Occipital lobe (tissue), 2 donors: ENCODE results near the gene MNAT1. TPM values are rescaled to one million over a fixed set of nuclear protein-coding genes. Genes with fewer than 3 reads are reported as not detected.
"Not testable (repeated sequence)": the region's sequence is repeated elsewhere in the genome, so short reads cannot be mapped to it uniquely, and the experiment has no call there.

ENCODE experiments used
- DNase-seq: peaks from one replicate; lab custom pipeline; 2025; lab: John Stamatoyannopoulos, UW
- total RNA-seq: library from RNA; depleted of rRNA; stranded (reverse); fragments of >200 nt; gene quantifications from one replicate; pipeline ENCODE4 v1.2.3, GENCODE V29; 2014

The MNAT1 gene
- total RNA-seq, 1 donor from 2014 or later = 91.9 TPM

- no peak for DNase-seq
Measured at GRCh38 chr14:60882219-60882618, 147.7 kb downstream of the MNAT1 start.

GRCh38 chr14:60884134-60884533 lies 149.6 kb downstream of the MNAT1 start:
- DNase-seq = no peak

- not testable (repeated sequence) for DNase-seq
Measured at GRCh38 chr14:60890636-60891035, 156.1 kb downstream of the MNAT1 start.

GRCh38 chr14:60893911-60894310 lies 159.3 kb downstream of the MNAT1 start:
- no peak for DNase-seq

GRCh38 chr14:60904381-60904780 lies 169.8 kb downstream of the MNAT1 start:
- no peak for DNase-seq

GRCh38 chr14:60905923-60906322 lies 171.4 kb downstream of the MNAT1 start:
- no peak for DNase-seq

GRCh38 chr14:60915781-60916180 lies 181.2 kb downstream of the MNAT1 start:
- no peak for DNase-seq

GRCh38 chr14:60922050-60922449 lies 187.5 kb downstream of the MNAT1 start:
- DNase-seq = no peak

- no peak for DNase-seq
Measured at GRCh38 chr14:60925286-60925685, 190.7 kb downstream of the MNAT1 start.

- DNase-seq = no peak
Measured at GRCh38 chr14:60926002-60926401, 191.4 kb downstream of the MNAT1 start.

GRCh38 chr14:60931218-60931617 lies 196.7 kb downstream of the MNAT1 start:
- no peak for DNase-seq

GRCh38 chr14:60933920-60934655 lies 199.5 kb downstream of the MNAT1 start:
- no peak for DNase-seq

- DNase-seq = no peak
Measured at GRCh38 chr14:60935319-60935718, 200.8 kb downstream of the MNAT1 start.

- no peak for DNase-seq
Measured at GRCh38 chr14:60943637-60944032, 209.1 kb downstream of the MNAT1 start.

GRCh38 chr14:60944204-60944603 lies 209.6 kb downstream of the MNAT1 start:
- DNase-seq = no peak

GRCh38 chr14:60945984-60946383 lies 211.4 kb downstream of the MNAT1 start:
- DNase-seq = no peak

GRCh38 chr14:60946773-60947172 lies 212.2 kb downstream of the MNAT1 start:
- DNase-seq = no peak

- no peak for DNase-seq
Measured at GRCh38 chr14:60951776-60952435, 217.3 kb downstream of the MNAT1 start.

GRCh38 chr14:60956202-60956601 lies 221.6 kb downstream of the MNAT1 start:
- DNase-seq = no peak

GRCh38 chr14:60956632-60957031 lies 222.1 kb downstream of the MNAT1 start:
- no peak for DNase-seq

- DNase-seq = no peak
Measured at GRCh38 chr14:60958146-60958545, 223.6 kb downstream of the MNAT1 start.

- no peak for DNase-seq
Measured at GRCh38 chr14:60963761-60964160, 229.2 kb downstream of the MNAT1 start.

GRCh38 chr14:60964904-60965303 lies 230.3 kb downstream of the MNAT1 start:
- DNase-seq = no peak
